Measurements from ENCODE around the gene DHFR2. TPM values are rescaled to one million over a fixed set of nuclear protein-coding genes. Genes with fewer than 3 reads are reported as not detected.

Gene DHFR2
- total and polyA plus RNA-seq, 2 of the 4 experiments (the other 2 are of a cell fraction) = 1.1 to 2.3 TPM

- Histone ChIP-seq H3K23ac (ENCODE audit: low read depth, low read length) (no peak overlapping the region), H3K27ac (ENCODE audit: insufficient read depth, low read length) (no peak overlapping the region), H3K4me2 (ENCODE audit: low read depth, low read length) (no peak overlapping the region), H3K79me1 (ENCODE audit: low read depth in 1 of 2, low read length in 2 of 2) (peaks cover 10 to 28% of the 10 kb centered on the region in 2 experiments; a peak in 3 of 4 replicates), H4K91ac (ENCODE audit: insufficient read depth, low read depth, low read length) (no peak overlapping the region), H3K4me1 (ENCODE audit: control insufficient read depth, insufficient read depth, low read length) (peaks cover 1% of the 10 kb centered on the region; the same call in 1 of the 2 replicates), H3K9me1 (ENCODE audit: insufficient read depth, low read length) (no peaks in the 10 kb centered on the region), H2BK120ac (ENCODE audit: low read depth, low read length) (no peak overlapping the region), H3K27me3 (ENCODE audit: control insufficient read depth, insufficient read depth, low read length) (no peaks in the 10 kb centered on the region), H2BK5ac (ENCODE audit: low read depth, low read length, poor library complexity, severe bottlenecking) (no peak overlapping the region), H2BK15ac (ENCODE audit: low read depth, low read length) (no peak overlapping the region), H2AFZ (replicated peaks; ENCODE audit: low read length, poor library complexity) (no peak overlapping the region), H3K36me3 (ENCODE audit: control insufficient read depth, insufficient read depth, low read length) (peaks cover 4% of the 10 kb centered on the region), H2AK5ac (ENCODE audit: low read depth, low read length) (no peak overlapping the region), H3K9ac (ENCODE audit: low read depth, low read length) (no peak overlapping the region), H3K56ac (ENCODE audit: extremely low read depth, insufficient read depth, low read length) (no peak overlapping the region), H2BK20ac (ENCODE audit: low read depth, low read length) (no peak overlapping the region), H4K8ac (ENCODE audit: low read depth in 2 of 2, low read length in 2 of 2) (no peak overlapping the region), H3K18ac (ENCODE audit: low read depth, low read length) (no peak overlapping the region), H4K20me1 (ENCODE audit: insufficient read depth, low read length) (no peaks in the 10 kb centered on the region), H4K5ac (ENCODE audit: low read depth, low read length) (no peak overlapping the region), H3K4ac (ENCODE audit: low read depth, low read length) (no peak overlapping the region), H2AK9ac (replicated peaks; ENCODE audit: low read depth, low read length, poor library complexity) (no peak overlapping the region), H3K9me3 (ENCODE audit: control insufficient read depth, insufficient read depth, low read length) (no peaks in the 10 kb centered on the region), H3K14ac (replicated peaks; ENCODE audit: low read depth, low read length) (no peak overlapping the region), H3K4me3 (ENCODE audit: insufficient read depth, low read depth, low read length) (no peak overlapping the region)
- BruUV-seq (replicated peaks) = no TSS peak
- TF ChIP-seq CTCF (conservative IDR thresholded peaks at IDR 0.05; ENCODE audit: low read depth, low read length) = no peak
- no peak for TF ChIP-seq RFX5 (IDR thresholded peaks at IDR 0.05; ENCODE audit: low read depth, low read length)
- TF ChIP-seq, protein P1, sequence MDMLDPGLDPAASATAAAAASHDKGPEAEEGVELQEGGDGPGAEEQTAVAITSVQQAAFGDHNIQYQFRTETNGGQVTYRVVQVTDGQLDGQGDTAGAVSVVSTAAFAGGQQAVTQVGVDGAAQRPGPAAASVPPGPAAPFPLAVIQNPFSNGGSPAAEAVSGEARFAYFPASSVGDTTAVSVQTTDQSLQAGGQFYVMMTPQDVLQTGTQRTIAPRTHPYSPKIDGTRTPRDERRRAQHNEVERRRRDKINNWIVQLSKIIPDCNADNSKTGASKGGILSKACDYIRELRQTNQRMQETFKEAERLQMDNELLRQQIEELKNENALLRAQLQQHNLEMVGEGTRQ (IDR thresholded peaks at IDR 0.05; ENCODE audit: low read depth, low read length) = no peak
- TF ChIP-seq MAFK (IDR thresholded peaks at IDR 0.05; ENCODE audit: low read depth, low read length) = no peak
- no peak for TF ChIP-seq FOS (IDR thresholded peaks at IDR 0.05; ENCODE audit: low read depth, low read length)
- TF ChIP-seq CHD1 (IDR thresholded peaks at IDR 0.05; ENCODE audit: low read depth, low read length) = no peak
- no peak for TF ChIP-seq MXI1 (IDR thresholded peaks at IDR 0.05; ENCODE audit: borderline replicate concordance, low read depth, low read length)
- no peak for TF ChIP-seq SMC3 (IDR thresholded peaks at IDR 0.05; ENCODE audit: low read depth, low read length)
- CTCF ChIA-PET = interaction anchor here (0.6 kb wide), 1 partner anchor 8 kb away, joined by 7 read pairs; no protein-coding TSS in a partner anchor
- DNase-seq (no peak), ATAC-seq (ENCODE audit: low read depth) (no peak)
- intact Hi-C loops (cut with micrococcal nuclease) (loop anchor here (10.0 kb wide), 1 partner anchor 222 kb away; no protein-coding TSS in a partner anchor), in situ Hi-C loops (cut with MboI; ENCODE audit: low sequenced_read_pairs) (loop anchor here (5.0 kb wide), 1 partner anchor 60 kb away; no protein-coding TSS in a partner anchor), dilution Hi-C loops (cut with HindIII; ENCODE audit: low sequenced_read_pairs, unreplicated experiment) (no loop called here)
- WGBS, 2 experiments (ENCODE audit: extremely low coverage in 2 of 2, insufficient read length in 1 of 2) = no CpG with 5 or more reads among the region's 6 CpGs
- POLR2A ChIA-PET (ENCODE audit: unreplicated experiment) = no interaction called here
Observed at GRCh38 chr3:94066506-94067500, 4.1 kb upstream of the DHFR2 start.

Data from IMR-90 (cell line).